Measurements from ENCODE around the gene ZNF318. TPM values are rescaled to one million over a fixed set of nuclear protein-coding genes. Genes with fewer than 3 reads are reported as not detected.

The ZNF318 gene
- polyA plus RNA-seq, 1 of the 3 experiments (the other 2 are of a cell fraction), result 6.3 TPM

DNA sequence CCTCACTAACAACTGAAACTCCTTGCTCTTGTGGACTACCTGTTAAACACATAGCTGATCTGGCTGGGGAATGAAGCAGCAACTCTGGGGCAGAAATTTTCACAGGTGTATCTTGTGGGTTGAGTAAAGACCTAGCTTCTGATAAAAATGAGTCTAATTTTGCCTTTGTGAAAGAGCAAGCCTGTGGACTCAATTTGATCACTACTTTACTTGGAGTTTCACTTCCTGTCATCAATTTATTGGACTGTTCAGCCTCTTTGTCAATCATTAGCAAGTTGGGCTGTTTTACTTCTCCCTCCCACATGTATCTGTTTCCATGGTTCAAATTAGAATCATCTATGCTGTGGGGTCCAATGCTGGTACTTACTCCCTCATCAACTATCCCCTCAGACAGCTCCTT lies 31.2 kb downstream of the ZNF318 start (continued):
- TF ChIP-seq TEAD4 (IDR thresholded peaks at IDR 0.05; ENCODE audit: borderline replicate concordance, insufficient read depth), result no peak
- TF ChIP-seq POLR2AphosphoS5 (IDR thresholded peaks at IDR 0.05; ENCODE audit: low read depth, low read length), result no peak

DNA sequence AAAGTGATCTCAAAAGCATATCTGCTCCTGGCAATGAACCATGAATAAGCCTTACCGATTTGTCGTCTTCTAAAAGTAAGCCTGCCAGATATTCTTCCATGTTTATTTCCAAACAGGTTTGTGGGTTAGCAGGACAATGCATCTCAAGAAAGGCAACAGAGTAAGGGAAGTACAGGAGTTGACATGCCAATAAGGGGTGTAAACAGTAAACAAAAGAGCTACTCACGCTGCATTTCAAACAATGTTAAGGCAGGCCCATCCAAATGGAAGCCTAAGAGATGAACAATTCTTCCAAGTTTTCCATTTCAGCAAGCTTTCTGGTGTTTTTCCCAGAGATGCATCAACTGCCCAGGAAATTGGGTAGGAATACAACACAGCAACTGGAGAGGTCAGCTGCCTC lies 33.1 kb downstream of the ZNF318 start:
- H3K9me2 ChIP-seq, result no peaks in the 10 kb centered on the region
- no peak overlapping the region for H3K4me2 ChIP-seq
- no peak for TF ChIP-seq TEAD4 (IDR thresholded peaks at IDR 0.05; ENCODE audit: borderline replicate concordance, insufficient read depth)
- no peak for TF ChIP-seq TAF1 (IDR thresholded peaks at IDR 0.05; ENCODE audit: borderline replicate concordance, low read depth, low read length)
- no peak for TF ChIP-seq RCOR1 (IDR thresholded peaks at IDR 0.05; ENCODE audit: low read length)
- TF ChIP-seq NFIC (IDR thresholded peaks at IDR 0.05; ENCODE audit: borderline replicate concordance), result no peak
- TF ChIP-seq, protein P1, sequence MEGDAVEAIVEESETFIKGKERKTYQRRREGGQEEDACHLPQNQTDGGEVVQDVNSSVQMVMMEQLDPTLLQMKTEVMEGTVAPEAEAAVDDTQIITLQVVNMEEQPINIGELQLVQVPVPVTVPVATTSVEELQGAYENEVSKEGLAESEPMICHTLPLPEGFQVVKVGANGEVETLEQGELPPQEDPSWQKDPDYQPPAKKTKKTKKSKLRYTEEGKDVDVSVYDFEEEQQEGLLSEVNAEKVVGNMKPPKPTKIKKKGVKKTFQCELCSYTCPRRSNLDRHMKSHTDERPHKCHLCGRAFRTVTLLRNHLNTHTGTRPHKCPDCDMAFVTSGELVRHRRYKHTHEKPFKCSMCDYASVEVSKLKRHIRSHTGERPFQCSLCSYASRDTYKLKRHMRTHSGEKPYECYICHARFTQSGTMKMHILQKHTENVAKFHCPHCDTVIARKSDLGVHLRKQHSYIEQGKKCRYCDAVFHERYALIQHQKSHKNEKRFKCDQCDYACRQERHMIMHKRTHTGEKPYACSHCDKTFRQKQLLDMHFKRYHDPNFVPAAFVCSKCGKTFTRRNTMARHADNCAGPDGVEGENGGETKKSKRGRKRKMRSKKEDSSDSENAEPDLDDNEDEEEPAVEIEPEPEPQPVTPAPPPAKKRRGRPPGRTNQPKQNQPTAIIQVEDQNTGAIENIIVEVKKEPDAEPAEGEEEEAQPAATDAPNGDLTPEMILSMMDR (IDR thresholded peaks at IDR 0.05), result no peak
- TF ChIP-seq EZH2phosphoT487 (IDR thresholded peaks at IDR 0.05; ENCODE audit: borderline replicate concordance, low read depth), result no peak
- TF ChIP-seq GATA2 (CRISPR knock-in tag; IDR thresholded peaks at IDR 0.05), result no peak
- no peak for TF ChIP-seq GABPA (IDR thresholded peaks at IDR 0.05; ENCODE audit: low read depth)
- no peak for TF ChIP-seq JUND (IDR thresholded peaks at IDR 0.05)
- no peak for TF ChIP-seq RAD21 (IDR thresholded peaks at IDR 0.05; ENCODE audit: low read length)
- no peak for TF ChIP-seq NRF1 (IDR thresholded peaks at IDR 0.05; ENCODE audit: low read depth, low read length)
- TF ChIP-seq, protein P2, sequence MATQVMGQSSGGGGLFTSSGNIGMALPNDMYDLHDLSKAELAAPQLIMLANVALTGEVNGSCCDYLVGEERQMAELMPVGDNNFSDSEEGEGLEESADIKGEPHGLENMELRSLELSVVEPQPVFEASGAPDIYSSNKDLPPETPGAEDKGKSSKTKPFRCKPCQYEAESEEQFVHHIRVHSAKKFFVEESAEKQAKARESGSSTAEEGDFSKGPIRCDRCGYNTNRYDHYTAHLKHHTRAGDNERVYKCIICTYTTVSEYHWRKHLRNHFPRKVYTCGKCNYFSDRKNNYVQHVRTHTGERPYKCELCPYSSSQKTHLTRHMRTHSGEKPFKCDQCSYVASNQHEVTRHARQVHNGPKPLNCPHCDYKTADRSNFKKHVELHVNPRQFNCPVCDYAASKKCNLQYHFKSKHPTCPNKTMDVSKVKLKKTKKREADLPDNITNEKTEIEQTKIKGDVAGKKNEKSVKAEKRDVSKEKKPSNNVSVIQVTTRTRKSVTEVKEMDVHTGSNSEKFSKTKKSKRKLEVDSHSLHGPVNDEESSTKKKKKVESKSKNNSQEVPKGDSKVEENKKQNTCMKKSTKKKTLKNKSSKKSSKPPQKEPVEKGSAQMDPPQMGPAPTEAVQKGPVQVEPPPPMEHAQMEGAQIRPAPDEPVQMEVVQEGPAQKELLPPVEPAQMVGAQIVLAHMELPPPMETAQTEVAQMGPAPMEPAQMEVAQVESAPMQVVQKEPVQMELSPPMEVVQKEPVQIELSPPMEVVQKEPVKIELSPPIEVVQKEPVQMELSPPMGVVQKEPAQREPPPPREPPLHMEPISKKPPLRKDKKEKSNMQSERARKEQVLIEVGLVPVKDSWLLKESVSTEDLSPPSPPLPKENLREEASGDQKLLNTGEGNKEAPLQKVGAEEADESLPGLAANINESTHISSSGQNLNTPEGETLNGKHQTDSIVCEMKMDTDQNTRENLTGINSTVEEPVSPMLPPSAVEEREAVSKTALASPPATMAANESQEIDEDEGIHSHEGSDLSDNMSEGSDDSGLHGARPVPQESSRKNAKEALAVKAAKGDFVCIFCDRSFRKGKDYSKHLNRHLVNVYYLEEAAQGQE (IDR thresholded peaks at IDR 0.05; ENCODE audit: low read depth, low read length), result no peak
- no peak for TF ChIP-seq MXI1 (IDR thresholded peaks at IDR 0.05; ENCODE audit: low read depth, low read length)
- TF ChIP-seq TCF12 (IDR thresholded peaks at IDR 0.05), result no peak
- no peak for TF ChIP-seq POLR2AphosphoS5 (IDR thresholded peaks at IDR 0.05; ENCODE audit: low read depth, low read length)
- no peak for TF ChIP-seq YY1 (IDR thresholded peaks at IDR 0.05; ENCODE audit: low read depth)
- TF ChIP-seq SMC3 (IDR thresholded peaks at IDR 0.05; ENCODE audit: low read depth, low read length), result no peak
- TF ChIP-seq MEF2A (IDR thresholded peaks at IDR 0.05; ENCODE audit: borderline replicate concordance, low read depth), result no peak
- TF ChIP-seq, protein P3, sequence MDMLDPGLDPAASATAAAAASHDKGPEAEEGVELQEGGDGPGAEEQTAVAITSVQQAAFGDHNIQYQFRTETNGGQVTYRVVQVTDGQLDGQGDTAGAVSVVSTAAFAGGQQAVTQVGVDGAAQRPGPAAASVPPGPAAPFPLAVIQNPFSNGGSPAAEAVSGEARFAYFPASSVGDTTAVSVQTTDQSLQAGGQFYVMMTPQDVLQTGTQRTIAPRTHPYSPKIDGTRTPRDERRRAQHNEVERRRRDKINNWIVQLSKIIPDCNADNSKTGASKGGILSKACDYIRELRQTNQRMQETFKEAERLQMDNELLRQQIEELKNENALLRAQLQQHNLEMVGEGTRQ (IDR thresholded peaks at IDR 0.05; ENCODE audit: borderline replicate concordance, low read depth, low read length), result no peak
- TF ChIP-seq, protein P4, sequence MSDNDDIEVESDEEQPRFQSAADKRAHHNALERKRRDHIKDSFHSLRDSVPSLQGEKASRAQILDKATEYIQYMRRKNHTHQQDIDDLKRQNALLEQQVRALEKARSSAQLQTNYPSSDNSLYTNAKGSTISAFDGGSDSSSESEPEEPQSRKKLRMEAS (IDR thresholded peaks at IDR 0.05; ENCODE audit: low read depth), result no peak
- no peaks in the 10 kb centered on the region for H3K27me3 ChIP-seq (ENCODE audit: insufficient read depth)
- peaks cover 6% of the 10 kb centered on the region for H3F3A ChIP-seq (replicated peaks; ENCODE audit: insufficient read depth)
- no peak for DNase-seq
- H3K4me1 ChIP-seq (ENCODE audit: control insufficient read depth in 1 of 2, insufficient read depth in 2 of 2, low read depth in 1 of 2, low read length in 1 of 2), result no peaks in the 10 kb centered on the region
- H4K20me1 ChIP-seq (ENCODE audit: insufficient read depth), result no peaks in the 10 kb centered on the region
- no peaks in the 10 kb centered on the region for H3K9me3 ChIP-seq
- POLR2A ChIA-PET, result no interaction called here
- H3K4me3 ChIP-seq (ENCODE audit: low read depth in 2 of 2, low read length in 1 of 2), result no peak overlapping the region
- 94% methylated on average over 3 of the region's 3 CpGs for WGBS (ENCODE audit: low lambda C conversion rate)
- H3K27ac ChIP-seq (ENCODE audit: low read depth in 2 of 2, low read length in 1 of 2), result no peak overlapping the region
- no peaks in the 10 kb centered on the region for H3K79me2 ChIP-seq (ENCODE audit: insufficient read depth)
- H3K36me3 ChIP-seq (replicated peaks in 1 of 2; ENCODE audit: control insufficient read depth in 1 of 2, insufficient read depth in 2 of 2, low read length in 1 of 2), result peaks cover 28 to 44% of the 10 kb centered on the region in 2 experiments
- no peak overlapping the region for H2AFZ ChIP-seq (ENCODE audit: low read depth)
- no peak overlapping the region for H3K9ac ChIP-seq
- CTCF ChIA-PET, result interaction anchor here (1.1 to 1.7 kb wide), 5 partner anchors 18 to 272 kb away, joined by 3 to 8 read pairs (median 4); partner anchors contain the start of gene DNPH1

Data from SK-N-SH (cell line).